T-cell (primary cell): Measurements from ENCODE around the gene NMNAT3. TPM values are rescaled to one million over a fixed set of nuclear protein-coding genes. Genes with fewer than 3 reads are reported as not detected.

Experiments
- ATAC-seq, 4 experiments: fragments of 200-7000 bp in 3 of 4; fragments of 150-1000 bp in 1 of 4; cut with Tn5 transposase; replicated peaks in 1 of 4; 1 replicate in 3 of 4; 2 replicates in 1 of 4; pipeline ENCODE4 v1.10.0; 2021; ENCODE audit warnings: moderate library complexity in 3 of 4, mild to moderate bottlenecking in 2 of 4, moderate number of reproducible peaks in 1 of 4
- CTCF ChIA-PET, 2 donors: fragments of 300-600 bp; sonication (Branson Sonifier 250); formaldehyde crosslinking; loops; one replicate each; lab custom pipeline; 2022; ENCODE audit warnings: antibody characterized with exemption in 2 of 2; lab: Charles Lee
- POLR2A ChIA-PET, 2 donors: fragments of 300-600 bp; sonication (Branson Sonifier 250); formaldehyde crosslinking; loops; one replicate each; lab custom pipeline; 2022; ENCODE audit warnings: antibody characterized with exemption in 2 of 2; lab: Charles Lee
- DNase-seq, 35 experiments: peaks; one replicate each; pipeline versions ENCODE4 v3.0.0 to v3.0.0-alpha.2; 2013 to 2023
- H3K27ac ChIP-seq: one replicate; pipeline ENCODE4 v1.5.1; 2013; ENCODE audit warnings: low read length
- H3K27me3 ChIP-seq, 2 experiments: replicated peaks in 1 of 2; 1 replicate in 1 of 2; 2 replicates in 1 of 2; pipeline versions ENCODE4 v1.6.1 to v1.7.0; 2013; ENCODE audit warnings: low read length in 1 of 2, mixed read lengths in 1 of 2; ENCODE audit not compliant: control insufficient read depth in 2 of 2, insufficient read depth in 2 of 2; ENCODE audit errors: extremely low read depth in 1 of 2
- H3K36me3 ChIP-seq, 2 donors: 1 replicate in 1 of 2; 2 replicates in 1 of 2; pipeline versions ENCODE4 v1.6.1 to v1.7.0; 2013; ENCODE audit warnings: low read length in 1 of 2; ENCODE audit not compliant: control insufficient read depth in 2 of 2, insufficient read depth in 1 of 2; ENCODE audit errors: extremely low read depth in 1 of 2
- H3K4me1 ChIP-seq, 2 experiments: 1 replicate in 1 of 2; 2 replicates in 1 of 2; pipeline versions ENCODE4 v1.6.1 to v1.7.0; 2013; ENCODE audit warnings: low read length in 2 of 2, mixed read lengths in 1 of 2; ENCODE audit not compliant: insufficient read depth in 2 of 2, control insufficient read depth in 1 of 2; ENCODE audit errors: extremely low read depth in 1 of 2
- H3K4me3 ChIP-seq, 2 donors: 1 replicate in 1 of 2; 2 replicates in 1 of 2; pipeline versions ENCODE4 v1.5.1 to v1.7.0; 2013; ENCODE audit warnings: mild to moderate bottlenecking in 2 of 2, low read length in 1 of 2, moderate library complexity in 1 of 2; ENCODE audit not compliant: control insufficient read depth in 1 of 2; ENCODE audit errors: extremely low read depth in 1 of 2
- H3K9me3 ChIP-seq: 2 replicates; pipeline ENCODE4 v1.7.0; 2013
- H3K27ac Mint-ChIP-seq, 2 donors: one replicate each; pipeline ENCODE4 v1.8.0; 2020 to 2021; ENCODE audit warnings: mild to moderate bottlenecking in 2 of 2, mixed read lengths in 2 of 2
- H3K27me3 Mint-ChIP-seq, 2 donors: one replicate each; pipeline ENCODE4 v1.8.0; 2021 to 2022; ENCODE audit warnings: mixed read lengths in 2 of 2
- H3K36me3 Mint-ChIP-seq: one replicate; pipeline ENCODE4 v1.8.0; 2021; ENCODE audit warnings: mixed read lengths
- H3K4me1 Mint-ChIP-seq, 3 donors: one replicate each; pipeline ENCODE4 v1.8.0; 2020 to 2022; ENCODE audit warnings: mixed read lengths in 3 of 3, mild to moderate bottlenecking in 1 of 3
- H3K4me3 Mint-ChIP-seq, 3 donors: one replicate each; pipeline ENCODE4 v1.8.0; 2020 to 2022; ENCODE audit warnings: mild to moderate bottlenecking in 3 of 3, mixed read lengths in 3 of 3, moderate library complexity in 3 of 3
- H3K9me3 Mint-ChIP-seq, 3 donors: one replicate each; pipeline ENCODE4 v1.8.0; 2020 to 2022; ENCODE audit warnings: mixed read lengths in 3 of 3
- WGBS: methylation state at CpG from one replicate; pipeline ENCODE4 v1.1.5; 2013; ENCODE audit warnings: missing lambda C conversion rate; ENCODE audit not compliant: insufficient coverage; 5-methylcytosine and 5-hydroxymethylcytosine counted together
- total RNA-seq, 35 experiments: library from RNA in 6 of 35; stranded (reverse) in 6 of 35; fragments of 120-200 nt in 1 of 35; gene quantifications; one replicate each; pipeline versions ENCODE4 v1.2.1 to v1.2.4 and lab custom pipeline; 2013 to 2026

Gene NMNAT3
- total RNA-seq, 5 donors from 2014 or later (not counting 1 experiment from before 2014, with no cell fraction given) = 2.4 to 5.3 (median 4.8) TPM

GRCh38 chr3:139691619-139692018 lies 13.8 kb upstream of the NMNAT3 start:
- Mint-ChIP-seq H3K36me3 (no peaks in the 10 kb centered on the region), H3K9me3 (no peaks in the 10 kb centered on the region), H3K4me1 (no peaks in the 10 kb centered on the region), H3K4me3 (no peak overlapping the region), H3K27me3 (peaks cover 1 to 7% of the 10 kb centered on the region in 2 donors), H3K27ac (no peak overlapping the region)
- Histone ChIP-seq H3K4me1 (no peaks in the 10 kb centered on the region), H3K9me3 (no peaks in the 10 kb centered on the region), H3K36me3 (no peaks in the 10 kb centered on the region), H3K27me3 (no peaks in the 10 kb centered on the region), H3K27ac (no peak overlapping the region), H3K4me3 (no peak overlapping the region)
- ChIA-PET POLR2A (no interaction called here), CTCF (no interaction called here)
- DNase-seq = no peak
- ATAC-seq = no peak

GRCh38 chr3:139689708-139690228 lies 12.0 kb upstream of the NMNAT3 start:
- Mint-ChIP-seq H3K4me1 (no peaks in the 10 kb centered on the region), H3K9me3 (no peaks in the 10 kb centered on the region), H3K36me3 (no peaks in the 10 kb centered on the region), H3K27me3 (peaks cover 7 to 10% of the 10 kb centered on the region in 2 donors), H3K4me3 (no peak overlapping the region), H3K27ac (no peak overlapping the region)
- Histone ChIP-seq H3K27ac (no peak overlapping the region), H3K4me1 (no peaks in the 10 kb centered on the region), H3K4me3 (no peak overlapping the region), H3K36me3 (no peaks in the 10 kb centered on the region), H3K27me3 (no peaks in the 10 kb centered on the region), H3K9me3 (no peaks in the 10 kb centered on the region)
- DNase-seq = no peak
- ChIA-PET CTCF (no interaction called here), POLR2A (no interaction called here)
- ATAC-seq = no peak
- no CpG with 5 or more reads among the region's 7 CpGs for WGBS

GRCh38 chr3:139689122-139689521 lies 11.3 kb upstream of the NMNAT3 start:
- 36% methylated on average over 3 of the region's 4 CpGs for WGBS
- no peaks in the 10 kb centered on the region for H3K4me1 ChIP-seq
- POLR2A ChIA-PET = no interaction called here

GRCh38 chr3:139687431-139687830 lies 9.7 kb upstream of the NMNAT3 start:
- Histone ChIP-seq H3K27ac (no peak overlapping the region), H3K36me3 (no peaks in the 10 kb centered on the region), H3K4me3 (no peak overlapping the region), H3K9me3 (no peaks in the 10 kb centered on the region), H3K4me1 (no peaks in the 10 kb centered on the region), H3K27me3 (no peaks in the 10 kb centered on the region)
- POLR2A ChIA-PET = no interaction called here
- Mint-ChIP-seq H3K4me3 (no peak overlapping the region), H3K36me3 (no peaks in the 10 kb centered on the region), H3K27me3 (peaks cover 7 to 13% of the 10 kb centered on the region in 2 donors), H3K27ac (no peak overlapping the region), H3K9me3 (no peaks in the 10 kb centered on the region), H3K4me1 (no peaks in the 10 kb centered on the region)
- CTCF ChIA-PET = no interaction called here
- WGBS = no CpG with 5 or more reads among the region's 1 CpG
- ATAC-seq = no peak
- DNase-seq = no peak

More at GRCh38 chr3:139689122-139689521, 11.3 kb upstream of the NMNAT3 start:
- no peaks in the 10 kb centered on the region for H3K27me3 ChIP-seq
- no peak overlapping the region for H3K27ac ChIP-seq
- Mint-ChIP-seq H3K36me3 (no peaks in the 10 kb centered on the region), H3K27me3 (peaks cover 7 to 12% of the 10 kb centered on the region in 2 donors), H3K9me3 (no peaks in the 10 kb centered on the region), H3K4me3 (no peak overlapping the region), H3K4me1 (no peaks in the 10 kb centered on the region), H3K27ac (no peak overlapping the region)
- H3K9me3 ChIP-seq = no peaks in the 10 kb centered on the region
- CTCF ChIA-PET = no interaction called here
- no peaks in the 10 kb centered on the region for H3K36me3 ChIP-seq
- no peak for ATAC-seq
- DNase-seq = no peak
- H3K4me3 ChIP-seq = no peak overlapping the region

GRCh38 chr3:139686624-139687023 lies 8.9 kb upstream of the NMNAT3 start:
- Mint-ChIP-seq H3K4me1 (no peaks in the 10 kb centered on the region), H3K27ac (no peak overlapping the region), H3K9me3 (no peaks in the 10 kb centered on the region), H3K27me3 (peaks cover 8 to 13% of the 10 kb centered on the region in 2 donors), H3K4me3 (no peak overlapping the region), H3K36me3 (no peaks in the 10 kb centered on the region)
- CTCF ChIA-PET = no interaction called here
- Histone ChIP-seq H3K27me3 (no peaks in the 10 kb centered on the region), H3K36me3 (no peaks in the 10 kb centered on the region), H3K27ac (no peak overlapping the region), H3K4me1 (no peaks in the 10 kb centered on the region), H3K4me3 (no peak overlapping the region), H3K9me3 (no peaks in the 10 kb centered on the region)
- ATAC-seq (no peak), DNase-seq (no peak)
- POLR2A ChIA-PET = no interaction called here
- WGBS = 80% methylated on average over 1 of the region's 3 CpGs

- no peak overlapping the region for H3K4me3 Mint-ChIP-seq
- no peaks in the 10 kb centered on the region for H3K36me3 Mint-ChIP-seq
- H3K27ac ChIP-seq = no peak overlapping the region
- no peaks in the 10 kb centered on the region for H3K36me3 ChIP-seq
- ATAC-seq = no peak
- 96% methylated on average over 3 of the region's 3 CpGs for WGBS
- ChIA-PET CTCF (no interaction called here), POLR2A (no interaction called here)
- H3K9me3 Mint-ChIP-seq = no peaks in the 10 kb centered on the region
- no peaks in the 10 kb centered on the region for H3K27me3 ChIP-seq
- no peak for DNase-seq
- peaks cover 11 to 13% of the 10 kb centered on the region in 2 donors for H3K27me3 Mint-ChIP-seq
- no peaks in the 10 kb centered on the region for H3K4me1 ChIP-seq
- no peaks in the 10 kb centered on the region for H3K9me3 ChIP-seq
- H3K4me1 Mint-ChIP-seq = no peaks in the 10 kb centered on the region
- H3K4me3 ChIP-seq = no peak overlapping the region
- H3K27ac Mint-ChIP-seq = no peak overlapping the region
These were observed 8.4 kb upstream of the NMNAT3 start for GRCh38 chr3:139686206-139686605.
